Panc1 (cell line): Measurements from ENCODE around the gene CNPY4. TPM values are rescaled to one million over a fixed set of nuclear protein-coding genes. Genes with fewer than 3 reads are reported as not detected.

ENCODE experiments used
- ATAC-seq: fragments of 200-7000 bp; cut with Tn5 transposase; 2 replicates; pipeline ENCODE4 v1.9.1; 2020; ENCODE audit warnings: mild to moderate bottlenecking, moderate library complexity
- Bru-seq: library from RNA; stranded (reverse); fragments of 400-500 nt; gene quantifications from one replicate; lab custom pipeline; 2021; lab: Mats Ljungman, UMichigan
- BruChase-seq, 2 experiments: library from RNA; stranded (reverse); fragments of 400-500 nt; gene quantifications; one replicate each; lab custom pipeline; 2021; lab: Mats Ljungman, UMichigan
- BruUV-seq: library from RNA; stranded (reverse); fragments of 400-500 nt; replicated peaks from 2 replicates; lab custom pipeline; 2021; lab: Mats Ljungman, UMichigan
- CTCF ChIA-PET: fragments of 300-600 bp; sonication (Branson Sonifier 250); formaldehyde crosslinking; loops from one replicate; lab custom pipeline; 2022; ENCODE audit warnings: antibody characterized with exemption; lab: Charles Lee
- POLR2A ChIA-PET: fragments of 300-600 bp; sonication (Branson Sonifier 250); formaldehyde crosslinking; loops from one replicate; lab custom pipeline; 2022; ENCODE audit warnings: antibody characterized with exemption; lab: Charles Lee
- DNase-seq: peaks from one replicate; pipeline ENCODE4 v3.0.0-alpha.2; 2010; ENCODE audit warnings: low read depth, low spot score
- H3K27ac ChIP-seq: 2 replicates; pipeline ENCODE4 v1.5.1; 2011; ENCODE audit warnings: mild to moderate bottlenecking, low read length, inconsistent platforms
- H3K27me3 ChIP-seq: fragments of 200-500 bp; sonication (Bioruptor generic); 2 replicates; pipeline ENCODE4 v1.6.0; 2014; ENCODE audit warnings: low read length, inconsistent platforms; ENCODE audit not compliant: control insufficient read depth, insufficient read depth
- H3K36me3 ChIP-seq: fragments of 200-500 bp; sonication (Bioruptor generic); 2 replicates; pipeline ENCODE4 v1.5.1; 2014; ENCODE audit warnings: inconsistent platforms, mild to moderate bottlenecking, low read length, moderate library complexity; ENCODE audit not compliant: control insufficient read depth, insufficient read depth
- H3K4me1 ChIP-seq: 2 replicates; pipeline ENCODE4 v1.5.1; 2011; ENCODE audit warnings: inconsistent platforms, mild to moderate bottlenecking, low read length, moderate library complexity; ENCODE audit not compliant: control insufficient read depth, insufficient read depth
- H3K4me3 ChIP-seq, 2 experiments: 2 replicates each; pipeline ENCODE4 v1.5.1; 2011 to 2012; ENCODE audit warnings: low read depth in 2 of 2, low read length in 2 of 2, mild to moderate bottlenecking in 2 of 2, inconsistent platforms in 1 of 2, moderate library complexity in 1 of 2
- H3K9me3 ChIP-seq: fragments of 200-500 bp; sonication (Bioruptor generic); 2 replicates; pipeline ENCODE4 v1.5.1; 2014; ENCODE audit warnings: low read depth, mild to moderate bottlenecking, inconsistent platforms, low read length, moderate library complexity; ENCODE audit not compliant: control insufficient read depth, insufficient read depth
- POLR2AphosphoS5 ChIP-seq: IDR thresholded peaks from 2 replicates; pipeline ENCODE4 v1.6.1; 2012; ENCODE audit warnings: mild to moderate bottlenecking, low read depth, low read length, moderate library complexity
- SIN3A ChIP-seq: IDR thresholded peaks from 2 replicates; pipeline ENCODE4 v1.6.1; 2012; ENCODE audit warnings: low read depth, mild to moderate bottlenecking, low read length, moderate library complexity, borderline replicate concordance; ENCODE audit not compliant: insufficient read depth
- TCF7L2 ChIP-seq: IDR thresholded peaks from 2 replicates; pipeline ENCODE4 v1.6.1; 2011; ENCODE audit warnings: mild to moderate bottlenecking, low read depth, low read length, inconsistent platforms
- in situ Hi-C: cut with HindIII; loops from 2 replicates; pipeline ENCODE4 v1.10.0; 2016; ENCODE audit warnings: low sequenced_read_pairs, low pct_unique_long_range_greater_than_20kb
- intact Hi-C: fragments of 100-400 bp; cut with micrococcal nuclease; formaldehyde crosslinking; loops from one replicate; pipeline ENCODE4 v1.10.0; 2022; ENCODE audit not compliant: unreplicated experiment
- long read RNA-seq: library from polyadenylated mRNA; unstranded; transcript quantifications from one replicate; pipeline ENCODE4 v2.0.0, GENCODE V29; 2021; ENCODE audit not compliant: unreplicated experiment
- polyA plus RNA-seq: library from polyadenylated mRNA; unstranded; fragments of >200 nt; gene quantifications from one replicate; pipeline ENCODE4 v1.2.1, GENCODE V29; 2012; ENCODE audit warnings: missing spikeins; ENCODE audit not compliant: insufficient read length
- total RNA-seq: library from RNA; stranded (reverse); gene quantifications from one replicate; pipeline ENCODE4 v1.2.1, GENCODE V29; 2021; ENCODE audit not compliant: unreplicated experiment
- TF ChIP-seq, protein P1 (sequence below), 2 experiments: IDR thresholded peaks; 2 replicates each; pipeline ENCODE4 v1.6.1; 2011 to 2012; ENCODE audit warnings: low read depth in 2 of 2, control low read depth in 1 of 2, low read length in 1 of 2, mild to moderate bottlenecking in 1 of 2, moderate library complexity in 1 of 2; ENCODE audit not compliant: insufficient read depth in 1 of 2
- TF ChIP-seq, protein P2 (sequence below): fragments of 450-650 bp; IDR thresholded peaks from 2 replicates; pipeline ENCODE4 v1.5.1; 2017; ENCODE audit warnings: mild to moderate bottlenecking

CNPY4 gene
- total RNA-seq (12.6 TPM), Bru-seq, nascent RNA (percentile 55 among the genes with signal in this experiment), BruChase-seq, experiment 1, labeled RNA remaining after a 2-hour chase (percentile 63 among the genes with signal in this experiment), BruChase-seq, experiment 2, labeled RNA remaining after a 6-hour chase (percentile 63 among the genes with signal in this experiment)
- polyA plus RNA-seq = 13.0 TPM
- long read RNA-seq, partial matches to known transcripts = 3 of 5 reads
- long read RNA-seq, other reads (novel, unspliced or antisense) = 1 of 5 reads

GRCh38 chr7:100119072-100119969 is at the start of gene CNPY4, which contains the start of gene TAF6:
Gene CNPY4 (plus strand): TSS chr7:100119634. CDS start chr7:100119745, 111 bp downstream.
Gene TAF6 (minus strand): TSS chr7:100119358. CDS start chr7:100114209, 5,149 bp downstream.
- Histone ChIP-seq H3K27me3 (no peaks in the 10 kb centered on the region), H3K4me1 (peaks cover 11% of the 10 kb centered on the region), H3K27ac (peak within 1 kb of the TSS; percentile 88), H3K9me3 (no peaks in the 10 kb centered on the region), H3K4me3 (peak within 1 kb of the TSS; percentile 69 to 99), H3K36me3 (no peaks in the 10 kb centered on the region)
- ChIA-PET CTCF (no interaction called here), POLR2A (interaction anchor here (1.2 kb wide), 1 partner anchor 17 kb away, joined by 3 read pairs; no protein-coding TSS in a partner anchor)
- BruUV-seq = no TSS peak
- intact Hi-C loops (no loop called here), in situ Hi-C loops (no loop called here)
- ATAC-seq = peak; percentile 92
- DNase-seq = peak; percentile 95
- TF ChIP-seq, protein P1, sequence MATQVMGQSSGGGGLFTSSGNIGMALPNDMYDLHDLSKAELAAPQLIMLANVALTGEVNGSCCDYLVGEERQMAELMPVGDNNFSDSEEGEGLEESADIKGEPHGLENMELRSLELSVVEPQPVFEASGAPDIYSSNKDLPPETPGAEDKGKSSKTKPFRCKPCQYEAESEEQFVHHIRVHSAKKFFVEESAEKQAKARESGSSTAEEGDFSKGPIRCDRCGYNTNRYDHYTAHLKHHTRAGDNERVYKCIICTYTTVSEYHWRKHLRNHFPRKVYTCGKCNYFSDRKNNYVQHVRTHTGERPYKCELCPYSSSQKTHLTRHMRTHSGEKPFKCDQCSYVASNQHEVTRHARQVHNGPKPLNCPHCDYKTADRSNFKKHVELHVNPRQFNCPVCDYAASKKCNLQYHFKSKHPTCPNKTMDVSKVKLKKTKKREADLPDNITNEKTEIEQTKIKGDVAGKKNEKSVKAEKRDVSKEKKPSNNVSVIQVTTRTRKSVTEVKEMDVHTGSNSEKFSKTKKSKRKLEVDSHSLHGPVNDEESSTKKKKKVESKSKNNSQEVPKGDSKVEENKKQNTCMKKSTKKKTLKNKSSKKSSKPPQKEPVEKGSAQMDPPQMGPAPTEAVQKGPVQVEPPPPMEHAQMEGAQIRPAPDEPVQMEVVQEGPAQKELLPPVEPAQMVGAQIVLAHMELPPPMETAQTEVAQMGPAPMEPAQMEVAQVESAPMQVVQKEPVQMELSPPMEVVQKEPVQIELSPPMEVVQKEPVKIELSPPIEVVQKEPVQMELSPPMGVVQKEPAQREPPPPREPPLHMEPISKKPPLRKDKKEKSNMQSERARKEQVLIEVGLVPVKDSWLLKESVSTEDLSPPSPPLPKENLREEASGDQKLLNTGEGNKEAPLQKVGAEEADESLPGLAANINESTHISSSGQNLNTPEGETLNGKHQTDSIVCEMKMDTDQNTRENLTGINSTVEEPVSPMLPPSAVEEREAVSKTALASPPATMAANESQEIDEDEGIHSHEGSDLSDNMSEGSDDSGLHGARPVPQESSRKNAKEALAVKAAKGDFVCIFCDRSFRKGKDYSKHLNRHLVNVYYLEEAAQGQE (IDR thresholded peaks at IDR 0.05; ENCODE audit: insufficient read depth in 1 of 2, low read depth in 2 of 2, low read length in 1 of 2) = no peak
- TF ChIP-seq SIN3A (peak; percentile 55), POLR2AphosphoS5 (peak; percentile 86), TCF7L2 (peak; percentile 59)
- TF ChIP-seq, protein P2, sequence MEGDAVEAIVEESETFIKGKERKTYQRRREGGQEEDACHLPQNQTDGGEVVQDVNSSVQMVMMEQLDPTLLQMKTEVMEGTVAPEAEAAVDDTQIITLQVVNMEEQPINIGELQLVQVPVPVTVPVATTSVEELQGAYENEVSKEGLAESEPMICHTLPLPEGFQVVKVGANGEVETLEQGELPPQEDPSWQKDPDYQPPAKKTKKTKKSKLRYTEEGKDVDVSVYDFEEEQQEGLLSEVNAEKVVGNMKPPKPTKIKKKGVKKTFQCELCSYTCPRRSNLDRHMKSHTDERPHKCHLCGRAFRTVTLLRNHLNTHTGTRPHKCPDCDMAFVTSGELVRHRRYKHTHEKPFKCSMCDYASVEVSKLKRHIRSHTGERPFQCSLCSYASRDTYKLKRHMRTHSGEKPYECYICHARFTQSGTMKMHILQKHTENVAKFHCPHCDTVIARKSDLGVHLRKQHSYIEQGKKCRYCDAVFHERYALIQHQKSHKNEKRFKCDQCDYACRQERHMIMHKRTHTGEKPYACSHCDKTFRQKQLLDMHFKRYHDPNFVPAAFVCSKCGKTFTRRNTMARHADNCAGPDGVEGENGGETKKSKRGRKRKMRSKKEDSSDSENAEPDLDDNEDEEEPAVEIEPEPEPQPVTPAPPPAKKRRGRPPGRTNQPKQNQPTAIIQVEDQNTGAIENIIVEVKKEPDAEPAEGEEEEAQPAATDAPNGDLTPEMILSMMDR = no peak

DNA sequence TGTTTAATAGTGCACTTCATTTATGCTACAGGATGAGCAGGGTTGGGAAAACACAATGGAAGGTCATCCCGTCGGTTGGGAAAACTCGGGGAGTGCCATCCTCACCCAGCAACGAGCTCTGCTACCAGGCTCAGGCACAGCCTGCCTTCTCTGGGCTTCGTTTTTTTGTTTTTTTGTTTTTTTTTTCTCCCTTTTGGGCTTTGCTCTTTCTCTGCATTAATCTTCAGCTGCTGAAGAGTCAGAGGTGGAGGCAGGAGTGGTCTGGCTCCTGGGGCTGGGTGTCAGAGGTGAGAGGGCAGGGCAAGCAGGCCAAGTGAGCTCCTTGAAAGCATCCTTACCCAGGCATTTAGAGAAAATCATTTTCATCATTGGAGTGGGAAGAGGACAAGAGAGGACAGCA is 49.4 kb upstream of the CNPY4 start:
- in situ Hi-C loops = no loop called here
- BruUV-seq = no TSS peak
- H3K36me3 ChIP-seq = peaks cover 15% of the 10 kb centered on the region
- intact Hi-C loops = no loop called here
- DNase-seq (no peak), ATAC-seq (no peak)
- no peaks in the 10 kb centered on the region for H3K27me3 ChIP-seq
- no peak overlapping the region for H3K27ac ChIP-seq
- ChIA-PET POLR2A (interaction anchor here (0.6 kb wide), 1 partner anchor 11 kb away, joined by 5 read pairs; no protein-coding TSS in a partner anchor), CTCF (no interaction called here)
- no peak overlapping the region for H3K4me3 ChIP-seq
- H3K9me3 ChIP-seq = peaks cover 48% of the 10 kb centered on the region
- H3K4me1 ChIP-seq = no peaks in the 10 kb centered on the region; the same call in 1 of the 2 replicates
- TF ChIP-seq, protein P1 (IDR thresholded peaks at IDR 0.05; ENCODE audit: insufficient read depth in 1 of 2, low read depth in 2 of 2, low read length in 1 of 2) = no peak
- TF ChIP-seq SIN3A (no peak), TCF7L2 (no peak), POLR2AphosphoS5 (no peak)
- TF ChIP-seq, protein P2 = no peak
